Naive B cell (primary cell): ENCODE measurements around the gene NPIPA8. TPM values are rescaled to one million over a fixed set of nuclear protein-coding genes. Genes with fewer than 3 reads are reported as not detected.
A peak's percentile ranks its signal among the peaks of the same experiment; 100 is the strongest.
"Not testable (repeated sequence)": the region's sequence is repeated elsewhere in the genome, so short reads cannot be mapped to it uniquely, and the experiment has no call there.

Experiments
- ATAC-seq, 2 donors: fragments of 150-1000 bp; cut with Tn5 transposase; 2 replicates each; pipeline ENCODE4 v1.10.0; 2021; ENCODE audit warnings: low read depth in 2 of 2, mild to moderate bottlenecking in 2 of 2, moderate library complexity in 2 of 2
- DNase-seq: peaks from one replicate; pipeline ENCODE4 v3.0.0; 2022
- H3K27ac Mint-ChIP-seq, 6 donors: one replicate each; pipeline ENCODE4 v1.8.0; 2020 to 2022; ENCODE audit warnings: mild to moderate bottlenecking in 6 of 6, mixed read lengths in 6 of 6, moderate library complexity in 5 of 6, inconsistent platforms in 2 of 6
- H3K27me3 Mint-ChIP-seq, 3 donors: one replicate each; pipeline ENCODE4 v1.8.0; 2021 to 2022; ENCODE audit warnings: mixed read lengths in 3 of 3, mild to moderate bottlenecking in 1 of 3
- H3K36me3 Mint-ChIP-seq, 2 donors: one replicate each; pipeline ENCODE4 v1.8.0; 2020 to 2022; ENCODE audit warnings: mixed read lengths in 2 of 2, inconsistent platforms in 1 of 2, mild to moderate bottlenecking in 1 of 2
- H3K4me1 Mint-ChIP-seq, 3 donors: one replicate each; pipeline ENCODE4 v1.8.0; 2020 to 2022; ENCODE audit warnings: mixed read lengths in 3 of 3, inconsistent platforms in 1 of 3, mild to moderate bottlenecking in 1 of 3, moderate library complexity in 1 of 3
- H3K4me3 Mint-ChIP-seq, 8 donors: one replicate each; pipeline ENCODE4 v1.8.0; 2020 to 2022; ENCODE audit warnings: mild to moderate bottlenecking in 8 of 8, mixed read lengths in 8 of 8, moderate library complexity in 8 of 8, inconsistent platforms in 2 of 8
- H3K9me3 Mint-ChIP-seq, 7 donors: one replicate each; pipeline ENCODE4 v1.8.0; 2020 to 2022; ENCODE audit warnings: mixed read lengths in 7 of 7, mild to moderate bottlenecking in 5 of 7, inconsistent platforms in 2 of 7, moderate library complexity in 1 of 7
- polyA plus RNA-seq, 6 donors: library from polyadenylated mRNA; unstranded; fragments of 300-500 nt; fragmentation: Illumina TruSeq; gene quantifications; one replicate each; pipeline ENCODE4 v1.2.3, GENCODE V29; 2021; ENCODE audit warnings: low read depth in 6 of 6

NPIPA8 gene
- polyA plus RNA-seq, 6 donors from 2014 or later, result 2.1 TPM; not detected in 5

GRCh38 chr16:18303059-18303706 is 33.4 kb downstream of the NPIPA8 start:
- H3K9me3 Mint-ChIP-seq, H3K36me3 Mint-ChIP-seq, H3K4me3 Mint-ChIP-seq, H3K4me1 Mint-ChIP-seq, ATAC-seq, H3K27me3 Mint-ChIP-seq, H3K27ac Mint-ChIP-seq, DNase-seq: not testable (repeated sequence)

- not testable (repeated sequence) for H3K27me3 Mint-ChIP-seq, H3K36me3 Mint-ChIP-seq, H3K4me1 Mint-ChIP-seq, H3K9me3 Mint-ChIP-seq, H3K4me3 Mint-ChIP-seq, ATAC-seq, H3K27ac Mint-ChIP-seq, DNase-seq
These were observed 38.8 kb downstream of the NPIPA8 start for GRCh38 chr16:18297714-18298113.

GRCh38 chr16:18296931-18297330 is 39.6 kb downstream of the NPIPA8 start:
- ATAC-seq, H3K27ac Mint-ChIP-seq, H3K4me1 Mint-ChIP-seq, H3K27me3 Mint-ChIP-seq, DNase-seq, H3K36me3 Mint-ChIP-seq, H3K9me3 Mint-ChIP-seq, H3K4me3 Mint-ChIP-seq: not testable (repeated sequence)

GRCh38 chr16:18294371-18294770 is 42.2 kb downstream of the NPIPA8 start:
- not testable (repeated sequence) for H3K4me3 Mint-ChIP-seq, ATAC-seq, H3K36me3 Mint-ChIP-seq, DNase-seq, H3K4me1 Mint-ChIP-seq, H3K27ac Mint-ChIP-seq, H3K27me3 Mint-ChIP-seq, H3K9me3 Mint-ChIP-seq

- H3K36me3 Mint-ChIP-seq, result not testable (repeated sequence)
These were observed 43.1 kb downstream of the NPIPA8 start for GRCh38 chr16:18293337-18293956.

GRCh38 chr16:18290959-18291358 is 45.6 kb downstream of the NPIPA8 start:
- not testable (repeated sequence) for DNase-seq, H3K4me1 Mint-ChIP-seq, H3K36me3 Mint-ChIP-seq, H3K27ac Mint-ChIP-seq, ATAC-seq, H3K27me3 Mint-ChIP-seq, H3K9me3 Mint-ChIP-seq, H3K4me3 Mint-ChIP-seq

More at GRCh38 chr16:18293337-18293956, 43.1 kb downstream of the NPIPA8 start:
- H3K27me3 Mint-ChIP-seq, H3K4me1 Mint-ChIP-seq, H3K4me3 Mint-ChIP-seq, ATAC-seq, H3K27ac Mint-ChIP-seq, DNase-seq, H3K9me3 Mint-ChIP-seq: not testable (repeated sequence)

DNA sequence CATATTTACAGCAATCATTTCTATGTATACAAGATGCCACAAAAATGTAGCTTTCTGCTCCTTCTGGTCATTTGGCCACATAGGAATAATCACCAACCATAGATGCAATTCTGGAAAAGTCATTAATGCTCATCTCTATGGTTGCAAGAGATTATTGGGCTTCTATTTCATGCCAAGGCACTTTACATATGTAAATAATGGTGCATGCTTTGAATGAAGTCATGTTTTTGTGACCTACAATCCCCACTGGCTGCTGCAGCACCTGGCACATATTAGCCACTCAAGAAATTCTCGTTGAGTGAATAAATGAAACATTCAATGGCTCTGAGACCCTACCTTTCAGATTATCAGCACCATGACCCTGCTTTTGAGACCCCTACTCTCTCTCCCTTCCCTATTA is 50.2 kb downstream of the NPIPA8 start:
- H3K27me3 Mint-ChIP-seq, H3K4me3 Mint-ChIP-seq, H3K4me1 Mint-ChIP-seq, DNase-seq, H3K36me3 Mint-ChIP-seq, H3K27ac Mint-ChIP-seq, H3K9me3 Mint-ChIP-seq, ATAC-seq: not testable (repeated sequence)

DNA sequence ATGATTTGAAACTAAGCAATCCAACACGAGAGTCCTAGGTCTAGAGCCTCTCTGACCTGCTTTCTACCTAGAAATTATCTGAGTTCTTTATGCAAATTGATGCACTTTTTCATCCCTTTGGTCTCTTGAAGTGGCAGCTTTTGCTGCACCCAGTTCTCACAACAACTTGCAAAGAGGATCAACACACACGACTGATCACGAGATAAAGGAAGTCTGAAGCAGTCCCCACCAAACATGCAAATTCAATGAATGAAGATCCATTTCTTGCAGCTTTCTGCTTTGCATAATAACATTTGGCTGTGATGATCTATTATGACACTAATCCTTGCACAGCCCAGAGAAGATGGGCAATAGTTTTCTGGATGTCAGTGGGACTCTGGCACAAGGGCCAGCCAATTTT is 56.2 kb downstream of the NPIPA8 start:
- H3K27me3 Mint-ChIP-seq, H3K4me1 Mint-ChIP-seq, H3K36me3 Mint-ChIP-seq, H3K9me3 Mint-ChIP-seq, H3K4me3 Mint-ChIP-seq, H3K27ac Mint-ChIP-seq, DNase-seq: not testable (repeated sequence)
- ATAC-seq, result peak; percentile 70 to 83

DNA sequence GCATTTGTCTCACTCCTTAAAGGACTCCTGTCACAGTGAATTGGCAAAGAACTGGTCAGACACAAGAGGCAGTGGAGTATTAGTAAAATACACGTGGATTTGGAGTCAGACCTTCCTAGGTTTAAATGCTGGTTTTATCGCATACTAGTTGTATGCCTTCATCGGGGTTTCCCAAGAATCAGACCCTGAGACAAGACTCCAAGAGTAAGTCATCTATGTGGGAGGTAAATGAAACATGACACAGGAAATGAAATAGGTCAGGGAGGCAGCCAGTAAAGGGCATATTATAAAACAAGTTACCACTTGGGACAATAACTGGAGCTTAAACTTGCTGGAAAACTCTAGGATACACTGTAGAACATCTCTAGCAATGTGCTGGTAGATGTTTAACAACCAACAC is 59.8 kb downstream of the NPIPA8 start:
- H3K4me1 Mint-ChIP-seq, H3K4me3 Mint-ChIP-seq, H3K9me3 Mint-ChIP-seq: not testable (repeated sequence)

DNA sequence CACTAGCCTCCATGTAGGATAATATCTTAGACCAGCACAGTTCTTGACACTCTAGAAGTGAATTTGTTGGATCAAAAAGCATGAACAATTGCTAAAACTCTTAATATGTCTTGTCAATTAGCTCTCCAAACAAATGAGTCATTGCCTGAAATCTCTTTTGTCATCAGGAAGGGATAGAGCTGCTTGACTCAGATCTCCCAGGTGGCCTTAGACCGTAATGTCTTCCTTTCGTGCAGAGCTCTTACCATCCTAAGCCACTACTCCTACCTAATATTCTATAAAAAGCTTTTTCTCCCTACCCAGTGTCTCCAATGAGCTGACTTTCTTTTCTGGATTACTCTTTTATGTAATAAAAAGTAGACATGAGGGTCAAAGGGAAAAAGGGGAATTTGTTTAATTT is 66.4 kb downstream of the NPIPA8 start:
- H3K9me3 Mint-ChIP-seq, ATAC-seq, H3K4me3 Mint-ChIP-seq, H3K27me3 Mint-ChIP-seq, DNase-seq, H3K27ac Mint-ChIP-seq, H3K4me1 Mint-ChIP-seq, H3K36me3 Mint-ChIP-seq: not testable (repeated sequence)

More for the DNA sequence above, 59.8 kb downstream of the NPIPA8 start:
- ATAC-seq, H3K36me3 Mint-ChIP-seq, DNase-seq, H3K27ac Mint-ChIP-seq, H3K27me3 Mint-ChIP-seq: not testable (repeated sequence)

Other genes with a start within 250 kb of the NPIPA8 start
- gene NOMO2, start 225.4 kb upstream of the NPIPA8 start, polyA plus RNA-seq, result 10 to 100 TPM; 31.1 to 47.7 (median 44.0) TPM